ENCODE results near the gene RNASE12. TPM values are rescaled to one million over a fixed set of nuclear protein-coding genes. Genes with fewer than 3 reads are reported as not detected.
"Not testable (repeated sequence)": the region's sequence is repeated elsewhere in the genome, so short reads cannot be mapped to it uniquely, and the experiment has no call there.

RNASE12 gene
- total RNA-seq, 2 donors from 2014 or later, result not detected

DNA sequence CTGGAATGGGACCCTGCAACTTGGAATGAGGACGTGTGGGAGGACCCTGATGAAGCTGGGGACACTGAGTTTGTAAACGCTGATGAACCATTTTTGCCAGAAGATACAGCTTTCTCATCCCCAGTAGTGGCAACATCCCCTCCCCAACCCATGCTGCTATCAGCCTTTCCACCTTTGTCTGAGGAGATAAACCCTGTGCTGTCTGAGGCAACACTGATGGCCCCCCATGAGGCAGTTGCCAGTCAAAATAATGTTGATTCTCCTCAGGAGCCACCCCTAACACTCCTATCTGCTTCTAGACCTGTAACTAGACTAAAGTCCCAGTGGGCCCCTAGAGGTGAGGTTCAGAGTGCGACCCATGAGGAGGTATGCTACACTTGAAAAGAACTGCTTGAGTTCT, 22.8 kb downstream of the RNASE12 start:
- no peaks in the 10 kb centered on the region for H3K36me3 ChIP-seq
- TF ChIP-seq, protein P1, sequence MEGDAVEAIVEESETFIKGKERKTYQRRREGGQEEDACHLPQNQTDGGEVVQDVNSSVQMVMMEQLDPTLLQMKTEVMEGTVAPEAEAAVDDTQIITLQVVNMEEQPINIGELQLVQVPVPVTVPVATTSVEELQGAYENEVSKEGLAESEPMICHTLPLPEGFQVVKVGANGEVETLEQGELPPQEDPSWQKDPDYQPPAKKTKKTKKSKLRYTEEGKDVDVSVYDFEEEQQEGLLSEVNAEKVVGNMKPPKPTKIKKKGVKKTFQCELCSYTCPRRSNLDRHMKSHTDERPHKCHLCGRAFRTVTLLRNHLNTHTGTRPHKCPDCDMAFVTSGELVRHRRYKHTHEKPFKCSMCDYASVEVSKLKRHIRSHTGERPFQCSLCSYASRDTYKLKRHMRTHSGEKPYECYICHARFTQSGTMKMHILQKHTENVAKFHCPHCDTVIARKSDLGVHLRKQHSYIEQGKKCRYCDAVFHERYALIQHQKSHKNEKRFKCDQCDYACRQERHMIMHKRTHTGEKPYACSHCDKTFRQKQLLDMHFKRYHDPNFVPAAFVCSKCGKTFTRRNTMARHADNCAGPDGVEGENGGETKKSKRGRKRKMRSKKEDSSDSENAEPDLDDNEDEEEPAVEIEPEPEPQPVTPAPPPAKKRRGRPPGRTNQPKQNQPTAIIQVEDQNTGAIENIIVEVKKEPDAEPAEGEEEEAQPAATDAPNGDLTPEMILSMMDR (IDR thresholded peaks at IDR 0.05), result no peak
- H3K4me3 ChIP-seq, result no peak overlapping the region
- no peak for DNase-seq
- intact Hi-C loops (cut with DNase I), result no loop called here
- H3K27me3 ChIP-seq, result no peaks in the 10 kb centered on the region
- no peak overlapping the region for H3K27ac ChIP-seq
- H3K9me3 ChIP-seq, result no peaks in the 10 kb centered on the region
- no peak overlapping the region for H3K9ac ChIP-seq (ENCODE audit: low read depth in 2 of 2, low read length in 2 of 2)
- H3K4me1 ChIP-seq, result no peaks in the 10 kb centered on the region

- intact Hi-C loops (cut with DNase I); H3K9me3 ChIP-seq: not testable (repeated sequence)
Measured at GRCh38 chr14:20567199-20567598, 24.0 kb downstream of the RNASE12 start.

GRCh38 chr14:20564501-20564997, 26.6 kb downstream of the RNASE12 start:
- TF ChIP-seq, protein P1 (IDR thresholded peaks at IDR 0.05), result no peak
- H3K9me3 ChIP-seq, result no peaks in the 10 kb centered on the region
- no peaks in the 10 kb centered on the region for H3K4me1 ChIP-seq
- no peaks in the 10 kb centered on the region for H3K27me3 ChIP-seq
- H3K9ac ChIP-seq (ENCODE audit: low read depth in 2 of 2, low read length in 2 of 2), result no peak overlapping the region
- H3K4me3 ChIP-seq, result no peak overlapping the region
- no peaks in the 10 kb centered on the region for H3K36me3 ChIP-seq
- DNase-seq, result no peak
- no peak overlapping the region for H3K27ac ChIP-seq
- intact Hi-C loops (cut with DNase I), result no loop called here

More at GRCh38 chr14:20567199-20567598, 24.0 kb downstream of the RNASE12 start:
- H3K4me3 ChIP-seq; H3K27ac ChIP-seq; H3K27me3 ChIP-seq; DNase-seq; H3K9ac ChIP-seq (ENCODE audit: low read depth in 2 of 2, low read length in 2 of 2); H3K4me1 ChIP-seq; H3K36me3 ChIP-seq: not testable (repeated sequence)

- no peak overlapping the region for H3K9ac ChIP-seq (ENCODE audit: low read depth in 2 of 2, low read length in 2 of 2)
- TF ChIP-seq, protein P1 (IDR thresholded peaks at IDR 0.05), result no peak
- no peaks in the 10 kb centered on the region for H3K4me1 ChIP-seq
- no peaks in the 10 kb centered on the region for H3K27me3 ChIP-seq
- no peak overlapping the region for H3K27ac ChIP-seq
- H3K9me3 ChIP-seq, result no peaks in the 10 kb centered on the region
- DNase-seq, result no peak
- H3K36me3 ChIP-seq, result no peaks in the 10 kb centered on the region
- no peak overlapping the region for H3K4me3 ChIP-seq
- intact Hi-C loops (cut with DNase I), result no loop called here
Measured at GRCh38 chr14:20563971-20564370, 27.2 kb downstream of the RNASE12 start.

GRCh38 chr14:20560961-20561360, 30.2 kb downstream of the RNASE12 start, which contains the start of gene RNASE9:
TSS of gene RNASE9 (minus strand) at chr14:20561047.
- H3K9me3 ChIP-seq, result no peaks in the 10 kb centered on the region
- TF ChIP-seq, protein P1 (IDR thresholded peaks at IDR 0.05), result no peak
- intact Hi-C loops (cut with DNase I), result no loop called here
- H3K27ac ChIP-seq, result no peak within 1 kb of the TSS
- no peaks in the 10 kb centered on the region for H3K4me1 ChIP-seq
- H3K36me3 ChIP-seq, result no peaks in the 10 kb centered on the region
- H3K4me3 ChIP-seq, result no peak within 1 kb of the TSS
- no peak within 1 kb of the TSS for H3K9ac ChIP-seq (ENCODE audit: low read depth in 2 of 2, low read length in 2 of 2)
- H3K27me3 ChIP-seq, result no peaks in the 10 kb centered on the region
- no peak for DNase-seq

DNA sequence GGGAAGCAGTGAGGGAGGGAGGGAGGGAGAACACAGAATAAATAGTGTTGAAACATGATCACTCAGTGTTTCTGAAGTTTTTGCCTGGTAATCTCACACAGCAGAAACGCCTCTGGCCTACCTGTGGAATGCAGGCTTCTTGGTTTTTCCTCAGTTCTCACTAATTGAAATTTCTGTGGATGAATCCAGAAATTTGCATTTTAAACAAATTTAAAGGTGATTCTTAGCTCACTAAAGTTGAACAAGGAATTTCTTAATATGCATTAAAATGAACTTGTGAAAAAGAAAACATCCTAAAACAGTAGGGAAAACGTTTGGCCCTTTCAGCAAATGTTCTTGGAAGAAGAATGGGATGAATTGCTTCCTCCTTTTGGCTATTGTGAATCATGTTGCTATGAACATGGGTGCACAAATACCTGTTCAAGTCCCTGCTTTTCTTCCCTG, 31.7 kb downstream of the RNASE12 start:
- H3K9ac ChIP-seq (ENCODE audit: low read depth in 2 of 2, low read length in 2 of 2), result no peak overlapping the region
- intact Hi-C loops (cut with DNase I), result no loop called here
- no peak overlapping the region for H3K4me3 ChIP-seq
- H3K27me3 ChIP-seq, result no peaks in the 10 kb centered on the region
- TF ChIP-seq, protein P1 (IDR thresholded peaks at IDR 0.05), result no peak
- DNase-seq, result no peak
- no peaks in the 10 kb centered on the region for H3K36me3 ChIP-seq
- H3K4me1 ChIP-seq, result no peaks in the 10 kb centered on the region
- H3K9me3 ChIP-seq, result no peaks in the 10 kb centered on the region
- no peak overlapping the region for H3K27ac ChIP-seq

Data from colonic mucosa (tissue), 4 donors.